Measurements from ENCODE around the gene GBA3. TPM values are rescaled to one million over a fixed set of nuclear protein-coding genes. Genes with fewer than 3 reads are reported as not detected.
A peak's percentile ranks its signal among the peaks of the same experiment; 100 is the strongest.

The GBA3 gene
- total RNA-seq (2021) = not detected in 2 replicates
- long read RNA-seq = 0 reads

DNA sequence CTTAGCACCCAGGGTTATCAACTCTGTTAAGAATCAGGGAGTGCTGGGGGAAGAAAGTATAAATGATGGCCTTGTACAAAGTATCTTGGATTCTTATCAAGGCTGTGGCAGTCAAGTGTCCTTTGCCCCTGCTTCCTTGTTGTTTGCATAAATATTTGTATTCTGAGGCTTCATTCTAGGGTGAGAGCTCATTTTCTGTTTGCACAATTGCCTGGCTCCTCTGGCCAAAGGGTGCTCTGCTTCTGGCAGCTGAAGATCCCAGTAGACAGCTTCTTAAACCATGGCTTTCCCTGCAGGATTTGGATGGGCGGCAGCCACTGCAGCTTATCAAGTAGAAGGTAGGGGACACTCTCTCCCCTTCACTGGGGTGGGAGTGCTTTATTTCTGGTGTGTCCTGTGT, at the start of gene GBA3:
GBA3 (plus strand) TSS at position 202 of the 400 bp plus-strand sequence.
- Mint-ChIP-seq H3K36me3 (ENCODE audit: insufficient read depth in 1 of 3, low read depth in 3 of 3) (no peaks in the 10 kb centered on the region), H3K9me3 (no peaks in the 10 kb centered on the region), H3K4me3 (no peak within 1 kb of the TSS), H3K27me3 (ENCODE audit: low read depth) (no peaks in the 10 kb centered on the region; the same call in 1 of the 2 replicates), H3K4me1 (no peaks in the 10 kb centered on the region), H3K27ac (no peak within 1 kb of the TSS; a peak in 2 of 7 replicates)
- Histone ChIP-seq H3K27ac (ENCODE audit: insufficient read length, low read depth, low read length) (no peak within 1 kb of the TSS), H3K23ac (ENCODE audit: insufficient read length, low read depth, low read length) (no peak within 1 kb of the TSS), H3K79me2 (ENCODE audit: insufficient read depth, low read length) (no peaks in the 10 kb centered on the region), H3K79me1 (ENCODE audit: insufficient read depth, low read depth, low read length, poor library complexity, severe bottlenecking) (no peaks in the 10 kb centered on the region), H4K8ac (replicated peaks; ENCODE audit: insufficient read length, low read depth, low read length) (no peak within 1 kb of the TSS), H3K56ac (ENCODE audit: insufficient read length, low read depth, low read length) (no peak within 1 kb of the TSS), H3K4me1 (ENCODE audit: insufficient read depth, low read length) (no peaks in the 10 kb centered on the region), H3K4ac (ENCODE audit: low read depth, low read length) (no peak within 1 kb of the TSS), H3T11ph (ENCODE audit: low read length) (no peak within 1 kb of the TSS), H2AFZ (ENCODE audit: low read length) (no peak within 1 kb of the TSS), H4K20me1 (ENCODE audit: control insufficient read depth, insufficient read depth, insufficient read length) (no peaks in the 10 kb centered on the region), H3K9me3 (ENCODE audit: control insufficient read depth, low read depth, low read length) (no peaks in the 10 kb centered on the region), H2BK20ac (ENCODE audit: low read depth, low read length, poor library complexity, severe bottlenecking) (no peak within 1 kb of the TSS), H3K27me3 (ENCODE audit: insufficient read depth, low read length) (no peaks in the 10 kb centered on the region), H4K5ac (ENCODE audit: insufficient read length, low read depth, low read length) (no peak within 1 kb of the TSS), H2BK12ac (ENCODE audit: insufficient read length, low read depth, low read length) (no peak within 1 kb of the TSS), H3K4me2 (ENCODE audit: insufficient read depth, insufficient read length, low read length) (no peak within 1 kb of the TSS), H2AK5ac (ENCODE audit: insufficient read length, low read length) (no peak within 1 kb of the TSS), H2BK5ac (ENCODE audit: insufficient read length, low read length) (no peak within 1 kb of the TSS), H3K18ac (ENCODE audit: insufficient read length, low read depth, low read length) (no peak within 1 kb of the TSS), H3K14ac (ENCODE audit: insufficient read depth, low read length) (no peak within 1 kb of the TSS), H2BK120ac (ENCODE audit: low read depth, low read length, poor library complexity, severe bottlenecking) (no peak within 1 kb of the TSS), H4K91ac (ENCODE audit: insufficient read length, low read depth, low read length) (no peak within 1 kb of the TSS), H3K9ac (ENCODE audit: extremely low read depth, insufficient read length, low read length) (no peak within 1 kb of the TSS), H3K23me2 (ENCODE audit: insufficient read length, low read depth, low read length, poor library complexity, severe bottlenecking) (no peaks in the 10 kb centered on the region), H2BK15ac (ENCODE audit: low read depth, low read length) (no peak within 1 kb of the TSS)
- DNase-seq = no peak
- TF ChIP-seq, protein P1, sequence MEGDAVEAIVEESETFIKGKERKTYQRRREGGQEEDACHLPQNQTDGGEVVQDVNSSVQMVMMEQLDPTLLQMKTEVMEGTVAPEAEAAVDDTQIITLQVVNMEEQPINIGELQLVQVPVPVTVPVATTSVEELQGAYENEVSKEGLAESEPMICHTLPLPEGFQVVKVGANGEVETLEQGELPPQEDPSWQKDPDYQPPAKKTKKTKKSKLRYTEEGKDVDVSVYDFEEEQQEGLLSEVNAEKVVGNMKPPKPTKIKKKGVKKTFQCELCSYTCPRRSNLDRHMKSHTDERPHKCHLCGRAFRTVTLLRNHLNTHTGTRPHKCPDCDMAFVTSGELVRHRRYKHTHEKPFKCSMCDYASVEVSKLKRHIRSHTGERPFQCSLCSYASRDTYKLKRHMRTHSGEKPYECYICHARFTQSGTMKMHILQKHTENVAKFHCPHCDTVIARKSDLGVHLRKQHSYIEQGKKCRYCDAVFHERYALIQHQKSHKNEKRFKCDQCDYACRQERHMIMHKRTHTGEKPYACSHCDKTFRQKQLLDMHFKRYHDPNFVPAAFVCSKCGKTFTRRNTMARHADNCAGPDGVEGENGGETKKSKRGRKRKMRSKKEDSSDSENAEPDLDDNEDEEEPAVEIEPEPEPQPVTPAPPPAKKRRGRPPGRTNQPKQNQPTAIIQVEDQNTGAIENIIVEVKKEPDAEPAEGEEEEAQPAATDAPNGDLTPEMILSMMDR (conservative IDR thresholded peaks at IDR 0.05) = 0 out of 3 replicates have a peak, but pooled peaks have one; percentile 10
- no CpG with 5 or more reads among the region's 1 CpG for WGBS (ENCODE audit: extremely low coverage, insufficient read length, low lambda C conversion rate)
